HG03342 (cell line): ENCODE results near the gene OLAH.
"Not testable (repeated sequence)": the region's sequence is repeated elsewhere in the genome, so short reads cannot be mapped to it uniquely, and the experiment has no call there.

Experiments
- ATAC-seq: cut with Tn5 transposase; IDR thresholded peaks from one replicate; pipeline ENCODE4 v1.9.1; 2021; ENCODE audit warnings: mild to moderate bottlenecking, moderate library complexity; ENCODE audit not compliant: unreplicated experiment

OLAH gene

GRCh38 chr10:15043674-15044073 lies at the start of gene OLAH:
TSS of gene OLAH (plus strand) at chr10:15043943. CDS start at chr10:15047289, 3,346 bp downstream.
- no peak for ATAC-seq

DNA sequence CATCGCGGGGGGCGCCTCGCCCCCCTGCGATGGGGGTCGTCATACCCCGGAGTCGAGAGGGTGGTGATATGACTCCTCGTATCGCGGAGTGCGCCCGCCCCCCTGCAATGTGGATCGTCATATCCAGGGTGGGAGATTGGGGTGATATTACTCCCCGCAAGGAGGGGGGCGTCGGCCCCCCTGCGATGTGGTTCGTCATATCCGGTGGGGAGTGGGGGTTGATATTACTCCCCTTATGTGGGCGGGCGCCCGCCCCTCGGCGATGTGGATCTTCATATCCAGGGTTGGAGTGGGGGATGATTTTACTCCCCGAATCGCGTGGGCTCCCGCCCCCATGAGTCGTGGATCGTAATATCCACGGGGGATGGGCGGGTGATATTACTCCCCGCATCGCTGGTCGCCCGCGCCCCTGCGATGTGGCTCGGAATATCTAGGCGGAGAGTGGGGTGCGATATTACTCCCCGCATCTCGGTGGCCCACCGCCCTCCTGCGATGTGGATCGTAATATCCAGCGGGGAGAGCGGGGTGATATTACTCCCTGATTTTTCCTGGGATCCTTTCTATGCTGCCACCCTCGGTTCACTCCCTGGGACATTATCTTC lies 47.7 kb upstream of the OLAH start:
- no peak for ATAC-seq

DNA sequence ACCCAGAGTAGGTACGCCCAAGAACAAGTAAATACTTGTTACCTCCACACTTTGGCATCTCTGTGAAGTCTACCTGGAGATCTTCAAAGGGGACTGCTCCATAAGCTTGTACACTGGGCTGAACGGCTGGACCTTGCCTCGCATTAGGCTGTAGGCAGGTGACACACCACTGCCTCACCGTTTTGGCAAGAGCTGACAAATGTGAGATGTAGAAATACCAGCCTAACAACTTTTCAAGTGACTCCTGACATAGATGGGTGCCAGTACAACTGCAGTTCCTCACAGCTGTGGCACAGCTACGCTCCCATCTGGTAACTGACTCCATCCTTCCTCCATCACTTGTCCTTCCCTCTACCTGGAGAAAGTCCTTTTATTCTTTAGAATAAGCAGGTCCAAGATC lies 30.2 kb upstream of the OLAH start:
- ATAC-seq = not testable (repeated sequence)

DNA sequence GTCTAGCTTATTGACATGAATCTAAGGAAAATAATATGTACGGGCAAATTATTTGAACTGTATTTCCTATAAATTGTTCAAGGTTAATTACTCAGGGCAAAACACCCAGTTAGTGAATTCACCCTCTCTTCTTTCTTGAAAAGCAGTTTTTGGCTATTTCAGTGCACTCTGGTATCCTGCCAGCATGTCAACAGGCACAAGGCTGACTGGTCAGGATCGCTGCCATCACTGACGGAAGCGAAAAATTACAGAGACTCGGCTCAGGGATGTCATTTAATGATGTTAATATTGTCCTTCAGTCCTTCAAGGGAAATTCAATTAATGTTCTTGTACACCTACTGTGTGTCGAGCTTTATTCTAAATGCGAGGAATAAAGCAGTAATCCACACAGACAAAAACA lies 28.3 kb upstream of the OLAH start:
- no peak for ATAC-seq

GRCh38 chr10:15020966-15021365 lies 22.8 kb upstream of the OLAH start:
- ATAC-seq = not testable (repeated sequence)

- ATAC-seq = not testable (repeated sequence)
Observed at GRCh38 chr10:15023079-15023478, 20.7 kb upstream of the OLAH start.

- not testable (repeated sequence) for ATAC-seq
Observed at GRCh38 chr10:15024017-15025004, 19.4 kb upstream of the OLAH start.

- ATAC-seq = not testable (repeated sequence)
Observed at GRCh38 chr10:15025040-15025439, 18.7 kb upstream of the OLAH start.

DNA sequence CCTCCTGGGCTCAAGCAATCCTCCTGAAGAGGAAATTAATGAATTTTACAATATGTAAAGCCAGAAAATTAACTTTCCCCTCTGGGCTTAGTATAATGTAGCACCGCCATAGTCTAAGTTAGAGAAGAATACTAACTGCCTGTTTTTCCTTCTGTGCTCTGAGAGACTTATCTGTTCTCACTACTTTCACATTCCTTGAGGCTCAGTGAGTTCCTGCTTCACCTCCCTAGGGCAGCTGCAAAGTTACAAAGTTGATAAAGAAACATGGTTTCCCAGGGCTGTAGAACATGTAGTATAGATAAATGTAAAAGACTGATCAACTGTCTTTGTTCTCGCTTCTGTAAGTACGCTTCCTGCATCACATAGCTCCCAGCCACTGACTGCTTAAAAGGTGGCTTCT lies 16.0 kb upstream of the OLAH start:
- ATAC-seq = no peak

- ATAC-seq = no peak
Observed at GRCh38 chr10:15035385-15036301, 8.1 kb upstream of the OLAH start.

- ATAC-seq = no peak
Observed at GRCh38 chr10:15037691-15038090, 6.1 kb upstream of the OLAH start.

GRCh38 chr10:15038416-15038815 lies 5.3 kb upstream of the OLAH start:
- no peak for ATAC-seq

DNA sequence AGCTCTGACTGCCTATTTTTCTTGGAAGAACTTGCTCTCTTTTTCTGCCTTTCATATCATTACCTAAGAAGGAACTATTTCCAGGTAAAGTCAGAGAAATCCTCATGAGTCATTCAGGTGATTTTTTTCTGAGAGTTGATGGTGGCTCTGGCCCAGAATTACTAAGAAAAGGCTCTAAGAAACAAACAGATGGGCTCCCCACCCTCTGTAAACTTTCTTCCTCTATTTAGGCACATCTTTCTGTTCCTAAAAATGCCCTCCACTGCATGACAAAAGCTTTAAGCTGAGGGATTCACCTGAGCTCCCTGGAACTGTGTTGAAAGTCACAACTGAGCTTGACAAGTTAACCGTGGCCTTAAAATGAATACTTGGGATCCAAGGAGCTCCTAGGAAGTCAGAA lies 1.6 kb downstream of the OLAH start:
- ATAC-seq = no peak

- ATAC-seq = no peak
Observed at GRCh38 chr10:15046626-15047025, 2.9 kb downstream of the OLAH start.

GRCh38 chr10:15049533-15049932 lies 5.8 kb downstream of the OLAH start:
- ATAC-seq = no peak

DNA sequence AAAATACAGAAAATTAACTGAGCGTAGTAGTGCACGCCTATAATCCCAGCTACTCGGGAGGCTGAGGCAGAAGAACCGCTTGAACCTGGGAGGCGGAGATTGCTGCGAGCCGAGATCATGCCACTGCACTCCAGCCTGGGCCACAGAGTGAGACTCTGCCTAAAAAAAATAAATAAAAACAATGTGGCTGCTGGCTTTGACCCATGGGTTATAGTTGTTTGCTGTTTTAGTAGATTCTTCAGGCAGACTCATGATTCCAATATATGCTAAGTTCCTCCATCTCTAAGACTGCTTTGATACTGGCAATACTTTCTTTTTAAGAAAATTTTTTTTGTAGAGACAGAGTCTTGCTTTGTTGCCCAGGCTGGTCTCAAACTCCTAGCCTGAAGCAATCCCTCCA lies 8.4 kb downstream of the OLAH start:
- no peak for ATAC-seq

- no peak for ATAC-seq
Observed at GRCh38 chr10:15053061-15053460, 9.3 kb downstream of the OLAH start.

- no peak for ATAC-seq
Observed at GRCh38 chr10:15058689-15059088, 14.9 kb downstream of the OLAH start.

GRCh38 chr10:15059914-15060313 lies 16.2 kb downstream of the OLAH start:
- ATAC-seq = no peak

DNA sequence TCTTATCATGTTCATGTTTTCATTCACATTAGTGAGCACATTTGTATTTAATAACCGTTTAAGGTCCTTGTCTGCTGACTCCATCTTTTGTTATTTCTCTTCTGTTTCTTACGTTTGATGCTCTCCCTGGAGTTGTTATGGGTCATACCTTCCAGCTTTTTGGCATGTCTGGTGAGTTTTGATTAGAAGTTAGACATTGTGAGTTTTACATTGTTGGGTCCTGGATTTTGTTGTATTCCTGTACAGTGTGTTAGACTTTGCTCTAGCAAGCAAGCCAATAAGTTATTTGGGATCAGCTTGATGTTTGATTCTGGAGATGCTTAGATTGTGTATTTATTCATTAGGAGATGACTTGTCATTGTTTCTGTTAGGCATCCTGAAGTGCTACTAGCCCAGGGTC lies 16.9 kb downstream of the OLAH start:
- no peak for ATAC-seq

DNA sequence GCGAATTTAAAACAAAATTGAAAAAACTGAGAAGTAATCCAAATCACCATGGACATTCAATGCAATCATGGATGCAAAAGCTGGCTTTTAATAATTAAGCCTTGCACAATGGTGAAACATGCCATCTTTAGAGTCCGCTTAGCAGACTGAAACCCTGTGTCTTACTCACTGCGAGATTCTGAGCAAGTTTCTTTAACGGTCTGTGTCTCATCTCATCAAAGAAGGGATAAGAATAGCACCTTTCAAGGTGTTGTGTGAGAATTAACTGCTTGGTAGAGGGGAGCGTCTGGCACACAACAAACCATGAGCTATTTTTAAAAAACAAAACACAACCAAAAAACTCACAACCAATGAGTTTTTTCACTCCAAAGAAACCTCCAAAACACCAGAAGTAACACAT lies 23.4 kb downstream of the OLAH start:
- no peak for ATAC-seq
